Astrocyte (in vitro differentiated cells and primary cell): Measurements from ENCODE around the gene HSD17B4. TPM values are rescaled to one million over a fixed set of nuclear protein-coding genes. Genes with fewer than 3 reads are reported as not detected.

Experiments used
- DNase-seq: peaks from one replicate; pipeline ENCODE4 v3.0.0-alpha.2; 2010; ENCODE audit warnings: low read depth
- FAIRE-seq: peaks from 2 replicates; lab custom pipeline; 2011; peaks lifted over from hg19 to GRCh38; lab: Jason Lieb, UNC
- H2AFZ ChIP-seq: 2 replicates; pipeline ENCODE4 v1.6.0; 2012; ENCODE audit warnings: low read depth, low read length, inconsistent platforms
- H3K27ac ChIP-seq: 2 replicates; pipeline ENCODE4 v1.5.1; 2011; ENCODE audit warnings: low read depth, low read length, inconsistent platforms
- H3K27me3 ChIP-seq: 2 replicates; pipeline ENCODE4 v1.6.0; 2011; ENCODE audit warnings: low read length, inconsistent platforms; ENCODE audit not compliant: insufficient read depth
- H3K36me3 ChIP-seq: 2 replicates; pipeline ENCODE4 v1.5.1; 2011; ENCODE audit warnings: low read length, inconsistent platforms; ENCODE audit not compliant: insufficient read depth
- H3K4me1 ChIP-seq: 2 replicates; pipeline ENCODE4 v1.5.1; 2011; ENCODE audit warnings: low read length, inconsistent platforms; ENCODE audit not compliant: insufficient read depth
- H3K4me2 ChIP-seq: 2 replicates; pipeline ENCODE4 v1.6.0; 2012; ENCODE audit warnings: low read length, inconsistent platforms
- H3K4me3 ChIP-seq: 2 replicates; pipeline ENCODE4 v1.5.1; 2011; ENCODE audit warnings: low read depth, mild to moderate bottlenecking, low read length, inconsistent platforms; ENCODE audit not compliant: insufficient read depth
- H3K79me2 ChIP-seq: 2 replicates; pipeline ENCODE4 v1.6.0; 2012; ENCODE audit warnings: mild to moderate bottlenecking, low read length, inconsistent platforms; ENCODE audit not compliant: insufficient read depth
- H3K9ac ChIP-seq: 2 replicates; pipeline ENCODE4 v1.6.0; 2012; ENCODE audit warnings: mild to moderate bottlenecking, low read length, inconsistent platforms
- H3K9me3 ChIP-seq: 2 replicates; pipeline ENCODE4 v1.5.1; 2012; ENCODE audit warnings: low read depth, mild to moderate bottlenecking, low read length, inconsistent platforms; ENCODE audit not compliant: insufficient read depth
- H4K20me1 ChIP-seq: 2 replicates; pipeline ENCODE4 v1.6.0; 2012; ENCODE audit warnings: low read length, inconsistent platforms; ENCODE audit not compliant: insufficient read depth
- H3K27ac Mint-ChIP-seq: one replicate; pipeline ENCODE4 v1.8.0; 2021; ENCODE audit warnings: mild to moderate bottlenecking, mixed read lengths; ENCODE audit not compliant: unreplicated experiment
- H3K27me3 Mint-ChIP-seq: one replicate; pipeline ENCODE4 v1.8.0; 2021; ENCODE audit warnings: low read depth, mixed read lengths; ENCODE audit not compliant: unreplicated experiment
- H3K36me3 Mint-ChIP-seq: one replicate; pipeline ENCODE4 v1.8.0; 2021; ENCODE audit warnings: low read depth, mixed read lengths; ENCODE audit not compliant: unreplicated experiment
- H3K4me1 Mint-ChIP-seq: one replicate; pipeline ENCODE4 v1.8.0; 2021; ENCODE audit warnings: low read depth, mixed read lengths; ENCODE audit not compliant: unreplicated experiment
- H3K4me3 Mint-ChIP-seq: one replicate; pipeline ENCODE4 v1.8.0; 2021; ENCODE audit warnings: mild to moderate bottlenecking, moderate library complexity, mixed read lengths; ENCODE audit not compliant: unreplicated experiment
- H3K9me3 Mint-ChIP-seq: one replicate; pipeline ENCODE4 v1.8.0; 2021; ENCODE audit warnings: mild to moderate bottlenecking, mixed read lengths; ENCODE audit not compliant: unreplicated experiment
- EZH2 ChIP-seq: IDR thresholded peaks from 2 replicates; pipeline ENCODE4 v1.6.1; 2012; ENCODE audit warnings: mild to moderate bottlenecking, low read length, inconsistent platforms; ENCODE audit not compliant: insufficient read depth
- total RNA-seq: library from RNA; stranded (reverse); gene quantifications from 2 replicates; pipeline ENCODE4 v1.2.1, GENCODE V29; 2021
- TF ChIP-seq, protein P1 (sequence below): IDR thresholded peaks from 2 replicates; pipeline ENCODE4 v1.5.1; 2011; ENCODE audit warnings: low read depth, mild to moderate bottlenecking, inconsistent platforms, low read length, moderate library complexity; ENCODE audit not compliant: insufficient read depth

The HSD17B4 gene
- total RNA-seq, 1 donor from 2014 or later = 108 TPM

DNA sequence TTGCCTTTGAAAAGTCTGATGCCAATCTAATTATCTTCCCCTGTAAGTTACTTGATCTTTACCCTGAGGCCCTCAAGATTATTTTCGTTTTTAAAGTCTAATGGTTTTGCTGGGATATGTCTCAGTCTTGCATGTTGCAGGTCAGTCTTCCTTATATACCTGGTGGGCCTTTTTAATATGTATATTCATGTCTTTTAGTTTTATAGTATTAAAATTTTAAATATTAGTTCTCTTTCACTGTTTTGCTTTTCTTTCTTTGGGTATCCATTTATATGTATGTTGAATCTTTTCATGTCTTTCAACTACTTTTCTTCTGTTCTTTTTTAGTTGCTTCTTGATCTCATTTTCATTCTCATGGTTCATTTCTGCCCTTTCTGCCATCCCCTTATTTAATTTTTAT, 68.9 kb downstream of the HSD17B4 start:
- Mint-ChIP-seq H3K27me3 (no peaks in the 10 kb centered on the region), H3K4me1 (no peaks in the 10 kb centered on the region), H3K4me3 (no peak overlapping the region), H3K36me3 (peaks cover 2% of the 10 kb centered on the region), H3K9me3 (no peaks in the 10 kb centered on the region), H3K27ac (no peak overlapping the region)
- no peaks in the 10 kb centered on the region for H3K4me1 ChIP-seq
- no peaks in the 10 kb centered on the region for H4K20me1 ChIP-seq
- no peak overlapping the region for H3K4me3 ChIP-seq
- no peak overlapping the region for H3K9ac ChIP-seq
- DNase-seq (no peak), FAIRE-seq (no peak)
- no peak for TF ChIP-seq EZH2
- TF ChIP-seq, protein P1, sequence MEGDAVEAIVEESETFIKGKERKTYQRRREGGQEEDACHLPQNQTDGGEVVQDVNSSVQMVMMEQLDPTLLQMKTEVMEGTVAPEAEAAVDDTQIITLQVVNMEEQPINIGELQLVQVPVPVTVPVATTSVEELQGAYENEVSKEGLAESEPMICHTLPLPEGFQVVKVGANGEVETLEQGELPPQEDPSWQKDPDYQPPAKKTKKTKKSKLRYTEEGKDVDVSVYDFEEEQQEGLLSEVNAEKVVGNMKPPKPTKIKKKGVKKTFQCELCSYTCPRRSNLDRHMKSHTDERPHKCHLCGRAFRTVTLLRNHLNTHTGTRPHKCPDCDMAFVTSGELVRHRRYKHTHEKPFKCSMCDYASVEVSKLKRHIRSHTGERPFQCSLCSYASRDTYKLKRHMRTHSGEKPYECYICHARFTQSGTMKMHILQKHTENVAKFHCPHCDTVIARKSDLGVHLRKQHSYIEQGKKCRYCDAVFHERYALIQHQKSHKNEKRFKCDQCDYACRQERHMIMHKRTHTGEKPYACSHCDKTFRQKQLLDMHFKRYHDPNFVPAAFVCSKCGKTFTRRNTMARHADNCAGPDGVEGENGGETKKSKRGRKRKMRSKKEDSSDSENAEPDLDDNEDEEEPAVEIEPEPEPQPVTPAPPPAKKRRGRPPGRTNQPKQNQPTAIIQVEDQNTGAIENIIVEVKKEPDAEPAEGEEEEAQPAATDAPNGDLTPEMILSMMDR = no peak
- no peak overlapping the region for H3K4me2 ChIP-seq
- no peaks in the 10 kb centered on the region for H3K36me3 ChIP-seq
- no peak overlapping the region for H3K27ac ChIP-seq
- H3K79me2 ChIP-seq = no peaks in the 10 kb centered on the region
- H3K9me3 ChIP-seq = no peaks in the 10 kb centered on the region
- no peak overlapping the region for H2AFZ ChIP-seq
- no peaks in the 10 kb centered on the region for H3K27me3 ChIP-seq

DNA sequence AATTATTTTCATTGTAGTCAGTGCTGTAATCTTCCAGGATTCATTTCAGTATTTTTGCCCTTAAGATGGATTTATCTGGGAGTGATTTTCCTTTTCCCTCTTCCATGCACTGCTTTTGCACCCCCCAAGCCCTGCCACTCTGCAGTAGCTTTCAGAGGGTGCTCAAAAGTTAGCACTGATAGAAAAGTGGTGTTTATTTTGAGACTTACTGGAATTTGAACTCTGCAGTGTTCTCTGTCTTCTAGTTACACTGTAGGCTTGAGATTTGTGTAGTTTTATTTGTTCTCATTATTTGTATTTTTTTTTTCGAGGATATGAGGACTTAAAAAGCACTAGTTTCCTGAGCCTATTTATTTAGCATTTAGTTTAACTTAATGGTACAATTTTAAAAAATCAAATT, 70.5 kb downstream of the HSD17B4 start:
- no peaks in the 10 kb centered on the region for H3K36me3 ChIP-seq
- no peaks in the 10 kb centered on the region for H3K79me2 ChIP-seq
- H3K4me3 ChIP-seq = no peak overlapping the region
- TF ChIP-seq EZH2 = no peak
- TF ChIP-seq, protein P1 = no peak
- no peak overlapping the region for H3K9ac ChIP-seq
- H2AFZ ChIP-seq = no peak overlapping the region
- no peaks in the 10 kb centered on the region for H3K9me3 ChIP-seq
- H3K4me2 ChIP-seq = no peak overlapping the region
- H3K4me1 ChIP-seq = no peaks in the 10 kb centered on the region
- DNase-seq (no peak), FAIRE-seq (no peak)
- no peaks in the 10 kb centered on the region for H3K27me3 Mint-ChIP-seq
- H3K27ac Mint-ChIP-seq = no peak overlapping the region
- no peak overlapping the region for H3K4me3 Mint-ChIP-seq
- no peaks in the 10 kb centered on the region for H3K27me3 ChIP-seq
- no peaks in the 10 kb centered on the region for H3K4me1 Mint-ChIP-seq
- no peaks in the 10 kb centered on the region for H4K20me1 ChIP-seq
- no peaks in the 10 kb centered on the region for H3K9me3 Mint-ChIP-seq
- H3K36me3 Mint-ChIP-seq = peaks cover 3% of the 10 kb centered on the region
- H3K27ac ChIP-seq = no peak overlapping the region

DNA sequence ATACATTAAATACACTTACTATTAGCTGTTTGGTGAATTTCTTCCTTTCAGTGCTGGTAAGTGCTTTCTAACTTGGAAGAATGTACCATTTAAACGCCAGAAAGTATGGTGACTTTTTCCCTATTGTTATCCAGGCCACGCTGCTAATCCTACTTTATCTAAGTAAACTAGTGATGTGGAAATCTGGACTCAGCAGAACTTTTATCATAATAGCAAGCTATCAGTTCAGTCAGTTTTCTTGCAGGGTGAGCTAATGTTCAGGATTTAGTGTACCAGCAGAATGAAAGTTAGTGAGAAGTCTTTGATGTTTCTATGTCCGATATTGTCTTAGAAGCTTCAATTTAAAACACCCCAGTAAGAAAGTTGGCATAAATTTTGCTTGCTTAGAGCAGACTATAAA, 72.2 kb downstream of the HSD17B4 start:
- Histone ChIP-seq H3K4me3 (no peak overlapping the region), H3K27ac (no peak overlapping the region), H3K4me1 (no peaks in the 10 kb centered on the region), H3K27me3 (no peaks in the 10 kb centered on the region), H3K9ac (no peak overlapping the region), H2AFZ (no peak overlapping the region), H3K9me3 (no peaks in the 10 kb centered on the region), H3K36me3 (no peaks in the 10 kb centered on the region), H4K20me1 (no peaks in the 10 kb centered on the region), H3K4me2 (no peak overlapping the region), H3K79me2 (no peaks in the 10 kb centered on the region)
- TF ChIP-seq, protein P1 = no peak
- TF ChIP-seq EZH2 = no peak
- no peak overlapping the region for H3K4me3 Mint-ChIP-seq
- no peaks in the 10 kb centered on the region for H3K27me3 Mint-ChIP-seq
- H3K9me3 Mint-ChIP-seq = no peaks in the 10 kb centered on the region
- no peak overlapping the region for H3K27ac Mint-ChIP-seq
- H3K4me1 Mint-ChIP-seq = no peaks in the 10 kb centered on the region
- FAIRE-seq (no peak), DNase-seq (no peak)
- peaks cover 2% of the 10 kb centered on the region for H3K36me3 Mint-ChIP-seq
